Testis (tissue), 3 donors: ENCODE measurements around the gene NLRP10. TPM values are rescaled to one million over a fixed set of nuclear protein-coding genes. Genes with fewer than 3 reads are reported as not detected.

Source experiments
- polyA plus RNA-seq: library from polyadenylated mRNA; stranded (reverse); fragments of 350-450 nt; fragmentation: Illumina TruSeq; extraction: RNeasy Lipid Tissue Mini Kit (QIAGEN cat#74804); gene quantifications from one replicate; pipeline ENCODE4 v1.2.3, GENCODE V29; 2014; ENCODE audit warnings: low read depth, low replicate concordance; ENCODE audit not compliant: insufficient read depth
- small RNA-seq, 2 donors: library from RNA; depleted of rRNA; stranded (forward); fragments of <200 nt; gene quantifications; one replicate each; pipeline ENCODE3, GENCODE V24; 2016
- total RNA-seq, 2 donors: library from RNA; depleted of rRNA; stranded (reverse); fragments of >200 nt; gene quantifications; one replicate each; pipeline ENCODE4 v1.2.3, GENCODE V29; 2016

The NLRP10 gene
- total and polyA plus RNA-seq, 3 donors from 2014 or later = 0.13 TPM; not detected in 2

Small RNA genes lying within 50 kb of the gene (small RNA-seq; reads per million reads assigned to genes)
- 0 reads per million in 2 donors for gene COX6CP5

Other genes starting within 250 kb of the NLRP10 start
- gene OR5P2, start 168.5 kb downstream of the NLRP10 start, total RNA-seq = under 1 TPM in 1 of 2 donors, not detected in 1; 0.62 TPM
- not detected for gene OR5P2, start 168.5 kb downstream of the NLRP10 start, polyA plus RNA-seq
- 1 to 10 TPM; 1.0 to 1.2 TPM for gene OR5P3, start 134.6 kb downstream of the NLRP10 start, total RNA-seq
- not detected for gene OR5P3, start 134.6 kb downstream of the NLRP10 start, polyA plus RNA-seq
- not detected for gene OR10A6, start 34.2 kb downstream of the NLRP10 start, total RNA-seq
- gene OR10A6, start 34.2 kb downstream of the NLRP10 start, polyA plus RNA-seq = not detected
- under 1 TPM in 1 of 2 donors, not detected in 1; 0.25 TPM for gene OR10A3, start 23.7 kb downstream of the NLRP10 start, total RNA-seq
- gene OR10A3, start 23.7 kb downstream of the NLRP10 start, polyA plus RNA-seq = not detected
- 100 to 1,000 TPM; 287 to 387 TPM for gene EIF3F, start 21.9 kb upstream of the NLRP10 start, total RNA-seq
- 268 TPM for gene EIF3F, start 21.9 kb upstream of the NLRP10 start, polyA plus RNA-seq
- gene TUB, start 115.8 kb upstream of the NLRP10 start, total RNA-seq = 10 to 100 TPM; 15.6 to 16.5 TPM
- 8.9 TPM for gene TUB, start 115.8 kb upstream of the NLRP10 start, polyA plus RNA-seq
- gene RIC3, start 203.6 kb upstream of the NLRP10 start, total RNA-seq = 10 to 100 TPM; 42.3 to 48.6 TPM
- gene RIC3, start 203.6 kb upstream of the NLRP10 start, polyA plus RNA-seq = 18.7 TPM